Measurements from ENCODE around the gene KSR2. TPM values are rescaled to one million over a fixed set of nuclear protein-coding genes. Genes with fewer than 3 reads are reported as not detected.

KSR2 gene
- total RNA-seq, 1 experiment from 2014 or later = 1.3 TPM

DNA sequence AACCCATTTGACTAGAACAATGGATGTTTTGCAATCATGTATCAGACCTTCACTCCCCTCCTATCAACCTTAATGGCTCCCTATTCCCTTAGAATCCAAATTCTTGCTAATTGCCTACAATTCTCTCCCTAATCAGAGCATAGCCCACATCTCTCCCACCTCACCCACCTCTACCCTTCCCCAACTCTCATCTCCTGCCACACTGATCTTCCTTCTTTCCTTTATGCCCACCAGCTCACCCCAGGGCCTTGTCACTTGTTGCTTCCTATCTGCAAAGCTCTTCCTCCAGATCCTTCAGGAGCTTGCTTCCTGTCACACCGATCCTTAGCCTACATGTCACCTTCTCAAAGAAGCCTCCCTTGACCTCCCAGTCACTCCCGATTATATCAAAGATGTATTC, 177.8 kb downstream of the KSR2 start:
- Histone ChIP-seq H2BK5ac (ENCODE audit: insufficient read length, low read length) (no peak overlapping the region), H2BK12ac (ENCODE audit: insufficient read length, low read depth, low read length) (no peak overlapping the region), H4K91ac (ENCODE audit: insufficient read length, low read depth, low read length) (no peak overlapping the region), H3K4me2 (ENCODE audit: insufficient read depth, insufficient read length, low read length) (no peak overlapping the region), H4K5ac (ENCODE audit: insufficient read length, low read depth, low read length) (no peak overlapping the region), H3K79me2 (ENCODE audit: insufficient read depth, low read length) (no peaks in the 10 kb centered on the region), H2BK20ac (ENCODE audit: low read depth, low read length, poor library complexity, severe bottlenecking) (no peak overlapping the region), H3K79me1 (ENCODE audit: insufficient read depth, low read depth, low read length, poor library complexity, severe bottlenecking) (no peaks in the 10 kb centered on the region), H3K27me3 (ENCODE audit: insufficient read depth, low read length) (no peaks in the 10 kb centered on the region), H2AK5ac (ENCODE audit: insufficient read length, low read length) (no peak overlapping the region), H3K23ac (ENCODE audit: insufficient read length, low read depth, low read length) (no peak overlapping the region), H3K9me3 (ENCODE audit: control insufficient read depth, low read depth, low read length) (no peaks in the 10 kb centered on the region), H3K4ac (ENCODE audit: low read depth, low read length) (no peak overlapping the region), H2AFZ (ENCODE audit: low read length) (no peak overlapping the region), H2BK120ac (ENCODE audit: low read depth, low read length, poor library complexity, severe bottlenecking) (no peak overlapping the region), H3K27ac (ENCODE audit: insufficient read length, low read depth, low read length) (peak overlapping the region; percentile 2), H3T11ph (ENCODE audit: low read length) (no peak overlapping the region), H3K23me2 (ENCODE audit: insufficient read length, low read depth, low read length, poor library complexity, severe bottlenecking) (no peaks in the 10 kb centered on the region), H3K14ac (ENCODE audit: insufficient read depth, low read length) (no peak overlapping the region), H3K9ac (ENCODE audit: extremely low read depth, insufficient read length, low read length) (no peak overlapping the region), H4K8ac (replicated peaks; ENCODE audit: insufficient read length, low read depth, low read length) (no peak overlapping the region), H3K18ac (ENCODE audit: insufficient read length, low read depth, low read length) (no peak overlapping the region), H4K20me1 (ENCODE audit: control insufficient read depth, insufficient read depth, insufficient read length) (peaks cover 2% of the 10 kb centered on the region), H3K4me1 (ENCODE audit: insufficient read depth, low read length) (peaks cover 11% of the 10 kb centered on the region; the same call in 1 of the 2 replicates), H3K56ac (ENCODE audit: insufficient read length, low read depth, low read length) (no peak overlapping the region), H2BK15ac (ENCODE audit: low read depth, low read length) (no peak overlapping the region)
- Mint-ChIP-seq H3K9me3 (no peaks in the 10 kb centered on the region), H3K4me1 (peaks cover 26% of the 10 kb centered on the region in 2 experiments), H3K4me3 (peak overlapping the region in 1 of 2 experiments; percentile 4; a peak in 1 of 5 replicates), H3K27me3 (ENCODE audit: low read depth) (no peaks in the 10 kb centered on the region), H3K36me3 (ENCODE audit: insufficient read depth in 1 of 3, low read depth in 3 of 3) (no peaks in the 10 kb centered on the region; a peak in 1 of 7 replicates), H3K27ac (peak overlapping the region in 1 of 3 experiments; percentile 78; a peak in 4 of 7 replicates)
- TF ChIP-seq, protein P1, sequence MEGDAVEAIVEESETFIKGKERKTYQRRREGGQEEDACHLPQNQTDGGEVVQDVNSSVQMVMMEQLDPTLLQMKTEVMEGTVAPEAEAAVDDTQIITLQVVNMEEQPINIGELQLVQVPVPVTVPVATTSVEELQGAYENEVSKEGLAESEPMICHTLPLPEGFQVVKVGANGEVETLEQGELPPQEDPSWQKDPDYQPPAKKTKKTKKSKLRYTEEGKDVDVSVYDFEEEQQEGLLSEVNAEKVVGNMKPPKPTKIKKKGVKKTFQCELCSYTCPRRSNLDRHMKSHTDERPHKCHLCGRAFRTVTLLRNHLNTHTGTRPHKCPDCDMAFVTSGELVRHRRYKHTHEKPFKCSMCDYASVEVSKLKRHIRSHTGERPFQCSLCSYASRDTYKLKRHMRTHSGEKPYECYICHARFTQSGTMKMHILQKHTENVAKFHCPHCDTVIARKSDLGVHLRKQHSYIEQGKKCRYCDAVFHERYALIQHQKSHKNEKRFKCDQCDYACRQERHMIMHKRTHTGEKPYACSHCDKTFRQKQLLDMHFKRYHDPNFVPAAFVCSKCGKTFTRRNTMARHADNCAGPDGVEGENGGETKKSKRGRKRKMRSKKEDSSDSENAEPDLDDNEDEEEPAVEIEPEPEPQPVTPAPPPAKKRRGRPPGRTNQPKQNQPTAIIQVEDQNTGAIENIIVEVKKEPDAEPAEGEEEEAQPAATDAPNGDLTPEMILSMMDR (conservative IDR thresholded peaks at IDR 0.05) = no peak
- WGBS (ENCODE audit: extremely low coverage, insufficient read length, low lambda C conversion rate) = no CpG with 5 or more reads among the region's 2 CpGs
- no peak for DNase-seq

All from H9 (cell line).